Measurements from ENCODE around the gene ENPP1.
"Not testable (repeated sequence)": the region's sequence is repeated elsewhere in the genome, so short reads cannot be mapped to it uniquely, and the experiment has no call there.

Gene ENPP1

GRCh38 chr6:131859658-131860057 lies 51.8 kb downstream of the ENPP1 start:
- H3K9me3 ChIP-seq (ENCODE audit: control insufficient read depth in 1 of 2, low read length in 2 of 2); H3K9ac ChIP-seq (ENCODE audit: low read depth in 1 of 2, low read length in 2 of 2); H3K36me3 ChIP-seq (ENCODE audit: control insufficient read depth in 1 of 2, insufficient read depth in 2 of 2, low read length in 2 of 2); H3K4me1 ChIP-seq (ENCODE audit: control insufficient read depth in 1 of 2, insufficient read depth in 2 of 2, low read length in 2 of 2); H3K27ac ChIP-seq (ENCODE audit: low read depth, low read length); H3K4me3 ChIP-seq (ENCODE audit: low read depth in 1 of 2, low read length in 2 of 2); H3K27me3 ChIP-seq (ENCODE audit: control insufficient read depth in 1 of 2, insufficient read depth in 2 of 2, low read length in 2 of 2): not testable (repeated sequence)

GRCh38 chr6:131861381-131861780 lies 53.6 kb downstream of the ENPP1 start:
- H3K27me3 ChIP-seq (ENCODE audit: control insufficient read depth in 1 of 2, insufficient read depth in 2 of 2, low read length in 2 of 2): no peaks in the 10 kb centered on the region
- H3K4me1 ChIP-seq (ENCODE audit: control insufficient read depth in 1 of 2, insufficient read depth in 2 of 2, low read length in 2 of 2): peaks cover 0 to 6% of the 10 kb centered on the region in 2 donors
- no peak overlapping the region for H3K4me3 ChIP-seq (ENCODE audit: low read depth in 1 of 2, low read length in 2 of 2)
- no peaks in the 10 kb centered on the region for H3K9me3 ChIP-seq (ENCODE audit: control insufficient read depth in 1 of 2, low read length in 2 of 2)
- H3K36me3 ChIP-seq (ENCODE audit: control insufficient read depth in 1 of 2, insufficient read depth in 2 of 2, low read length in 2 of 2): no peaks in the 10 kb centered on the region
- no peak overlapping the region for H3K27ac ChIP-seq (ENCODE audit: low read depth, low read length)
- H3K9ac ChIP-seq (ENCODE audit: low read depth in 1 of 2, low read length in 2 of 2): no peak overlapping the region

- H3K9me3 ChIP-seq (ENCODE audit: control insufficient read depth in 1 of 2, low read length in 2 of 2): no peaks in the 10 kb centered on the region
- no peak overlapping the region for H3K4me3 ChIP-seq (ENCODE audit: low read depth in 1 of 2, low read length in 2 of 2)
- H3K36me3 ChIP-seq (ENCODE audit: control insufficient read depth in 1 of 2, insufficient read depth in 2 of 2, low read length in 2 of 2): no peaks in the 10 kb centered on the region
- H3K27me3 ChIP-seq (ENCODE audit: control insufficient read depth in 1 of 2, insufficient read depth in 2 of 2, low read length in 2 of 2): no peaks in the 10 kb centered on the region
- H3K9ac ChIP-seq (ENCODE audit: low read depth in 1 of 2, low read length in 2 of 2): no peak overlapping the region
- H3K4me1 ChIP-seq (ENCODE audit: control insufficient read depth in 1 of 2, insufficient read depth in 2 of 2, low read length in 2 of 2): peaks cover 0 to 6% of the 10 kb centered on the region in 2 donors
- no peak overlapping the region for H3K27ac ChIP-seq (ENCODE audit: low read depth, low read length)
These were observed 54.7 kb downstream of the ENPP1 start for GRCh38 chr6:131862476-131862875.

GRCh38 chr6:131867744-131868143 lies 59.9 kb downstream of the ENPP1 start:
- Histone ChIP-seq H3K9me3 (ENCODE audit: control insufficient read depth in 1 of 2, low read length in 2 of 2) (no peaks in the 10 kb centered on the region), H3K9ac (ENCODE audit: low read depth in 1 of 2, low read length in 2 of 2) (no peak overlapping the region), H3K27ac (ENCODE audit: low read depth, low read length) (no peak overlapping the region), H3K4me3 (ENCODE audit: low read depth in 1 of 2, low read length in 2 of 2) (no peak overlapping the region), H3K4me1 (ENCODE audit: control insufficient read depth in 1 of 2, insufficient read depth in 2 of 2, low read length in 2 of 2) (peaks cover 0 to 6% of the 10 kb centered on the region in 2 donors), H3K36me3 (ENCODE audit: control insufficient read depth in 1 of 2, insufficient read depth in 2 of 2, low read length in 2 of 2) (no peaks in the 10 kb centered on the region), H3K27me3 (ENCODE audit: control insufficient read depth in 1 of 2, insufficient read depth in 2 of 2, low read length in 2 of 2) (no peaks in the 10 kb centered on the region)

- Histone ChIP-seq H3K36me3 (ENCODE audit: control insufficient read depth in 1 of 2, insufficient read depth in 2 of 2, low read length in 2 of 2) (no peaks in the 10 kb centered on the region), H3K9me3 (ENCODE audit: control insufficient read depth in 1 of 2, low read length in 2 of 2) (no peaks in the 10 kb centered on the region), H3K4me3 (ENCODE audit: low read depth in 1 of 2, low read length in 2 of 2) (no peak overlapping the region), H3K4me1 (ENCODE audit: control insufficient read depth in 1 of 2, insufficient read depth in 2 of 2, low read length in 2 of 2) (peaks cover 0 to 5% of the 10 kb centered on the region in 2 donors), H3K9ac (ENCODE audit: low read depth in 1 of 2, low read length in 2 of 2) (no peak overlapping the region), H3K27ac (ENCODE audit: low read depth, low read length) (no peak overlapping the region), H3K27me3 (ENCODE audit: control insufficient read depth in 1 of 2, insufficient read depth in 2 of 2, low read length in 2 of 2) (no peaks in the 10 kb centered on the region)
These were observed 61.0 kb downstream of the ENPP1 start for GRCh38 chr6:131868836-131869235.

GRCh38 chr6:131875647-131876046 lies 67.8 kb downstream of the ENPP1 start:
- Histone ChIP-seq H3K36me3 (ENCODE audit: control insufficient read depth in 1 of 2, insufficient read depth in 2 of 2, low read length in 2 of 2) (no peaks in the 10 kb centered on the region), H3K27ac (ENCODE audit: low read depth, low read length) (no peak overlapping the region), H3K9me3 (ENCODE audit: control insufficient read depth in 1 of 2, low read length in 2 of 2) (no peaks in the 10 kb centered on the region), H3K4me1 (ENCODE audit: control insufficient read depth in 1 of 2, insufficient read depth in 2 of 2, low read length in 2 of 2) (no peaks in the 10 kb centered on the region), H3K4me3 (ENCODE audit: low read depth in 1 of 2, low read length in 2 of 2) (no peak overlapping the region), H3K9ac (ENCODE audit: low read depth in 1 of 2, low read length in 2 of 2) (no peak overlapping the region), H3K27me3 (ENCODE audit: control insufficient read depth in 1 of 2, insufficient read depth in 2 of 2, low read length in 2 of 2) (no peaks in the 10 kb centered on the region)

GRCh38 chr6:131876545-131876944 lies 68.7 kb downstream of the ENPP1 start:
- Histone ChIP-seq H3K4me1 (ENCODE audit: control insufficient read depth in 1 of 2, insufficient read depth in 2 of 2, low read length in 2 of 2) (no peaks in the 10 kb centered on the region), H3K27me3 (ENCODE audit: control insufficient read depth in 1 of 2, insufficient read depth in 2 of 2, low read length in 2 of 2) (no peaks in the 10 kb centered on the region), H3K4me3 (ENCODE audit: low read depth in 1 of 2, low read length in 2 of 2) (no peak overlapping the region), H3K36me3 (ENCODE audit: control insufficient read depth in 1 of 2, insufficient read depth in 2 of 2, low read length in 2 of 2) (no peaks in the 10 kb centered on the region), H3K9me3 (ENCODE audit: control insufficient read depth in 1 of 2, low read length in 2 of 2) (no peaks in the 10 kb centered on the region), H3K9ac (ENCODE audit: low read depth in 1 of 2, low read length in 2 of 2) (no peak overlapping the region), H3K27ac (ENCODE audit: low read depth, low read length) (no peak overlapping the region)

- no peaks in the 10 kb centered on the region for H3K36me3 ChIP-seq (ENCODE audit: control insufficient read depth in 1 of 2, insufficient read depth in 2 of 2, low read length in 2 of 2)
These were observed 70.4 kb downstream of the ENPP1 start for GRCh38 chr6:131877999-131878789.

GRCh38 chr6:131883016-131883415 lies 75.2 kb downstream of the ENPP1 start:
- Histone ChIP-seq H3K27me3 (ENCODE audit: control insufficient read depth in 1 of 2, insufficient read depth in 2 of 2, low read length in 2 of 2) (no peaks in the 10 kb centered on the region), H3K36me3 (ENCODE audit: control insufficient read depth in 1 of 2, insufficient read depth in 2 of 2, low read length in 2 of 2) (no peaks in the 10 kb centered on the region), H3K4me1 (ENCODE audit: control insufficient read depth in 1 of 2, insufficient read depth in 2 of 2, low read length in 2 of 2) (no peaks in the 10 kb centered on the region), H3K27ac (ENCODE audit: low read depth, low read length) (no peak overlapping the region), H3K9me3 (ENCODE audit: control insufficient read depth in 1 of 2, low read length in 2 of 2) (no peaks in the 10 kb centered on the region), H3K4me3 (ENCODE audit: low read depth in 1 of 2, low read length in 2 of 2) (no peak overlapping the region), H3K9ac (ENCODE audit: low read depth in 1 of 2, low read length in 2 of 2) (no peak overlapping the region)

More at GRCh38 chr6:131877999-131878789, 70.4 kb downstream of the ENPP1 start:
- no peak overlapping the region for H3K4me3 ChIP-seq (ENCODE audit: low read depth in 1 of 2, low read length in 2 of 2)
- no peak overlapping the region for H3K9ac ChIP-seq (ENCODE audit: low read depth in 1 of 2, low read length in 2 of 2)
- no peaks in the 10 kb centered on the region for H3K9me3 ChIP-seq (ENCODE audit: control insufficient read depth in 1 of 2, low read length in 2 of 2)
- H3K27ac ChIP-seq (ENCODE audit: low read depth, low read length): no peak overlapping the region
- no peaks in the 10 kb centered on the region for H3K27me3 ChIP-seq (ENCODE audit: control insufficient read depth in 1 of 2, insufficient read depth in 2 of 2, low read length in 2 of 2)
- no peaks in the 10 kb centered on the region for H3K4me1 ChIP-seq (ENCODE audit: control insufficient read depth in 1 of 2, insufficient read depth in 2 of 2, low read length in 2 of 2)

- no peak overlapping the region for H3K9ac ChIP-seq (ENCODE audit: low read depth in 1 of 2, low read length in 2 of 2)
- H3K36me3 ChIP-seq (ENCODE audit: control insufficient read depth in 1 of 2, insufficient read depth in 2 of 2, low read length in 2 of 2): no peaks in the 10 kb centered on the region
- no peaks in the 10 kb centered on the region for H3K4me1 ChIP-seq (ENCODE audit: control insufficient read depth in 1 of 2, insufficient read depth in 2 of 2, low read length in 2 of 2)
- H3K27ac ChIP-seq (ENCODE audit: low read depth, low read length): no peak overlapping the region
- no peaks in the 10 kb centered on the region for H3K9me3 ChIP-seq (ENCODE audit: control insufficient read depth in 1 of 2, low read length in 2 of 2)
- H3K4me3 ChIP-seq (ENCODE audit: low read depth in 1 of 2, low read length in 2 of 2): no peak overlapping the region
- H3K27me3 ChIP-seq (ENCODE audit: control insufficient read depth in 1 of 2, insufficient read depth in 2 of 2, low read length in 2 of 2): no peaks in the 10 kb centered on the region
These were observed 77.4 kb downstream of the ENPP1 start for GRCh38 chr6:131885237-131885636.
